SU-DHL-6 (cell line): Measurements from ENCODE around the gene UBAC1.

Experiments used
- EZH2phosphoT487 ChIP-seq: fragments of 200-600 bp; sonication (generic), shearing (Covaris generic); conservative IDR thresholded peaks from 2 replicates; pipeline ENCODE4 v1.6.1; 2018; ENCODE audit warnings: mild to moderate bottlenecking, antibody characterized with exemption, low read length, moderate library complexity, mixed read lengths
- TF ChIP-seq, protein P1 (sequence below): fragments of 200-600 bp; sonication (generic); IDR thresholded peaks from one replicate; pipeline ENCODE4 v1.5.1; 2017; ENCODE audit warnings: antibody characterized with exemption, mild to moderate bottlenecking, low read length, moderate library complexity; ENCODE audit not compliant: insufficient read depth, poor library complexity, severe bottlenecking

DNA sequence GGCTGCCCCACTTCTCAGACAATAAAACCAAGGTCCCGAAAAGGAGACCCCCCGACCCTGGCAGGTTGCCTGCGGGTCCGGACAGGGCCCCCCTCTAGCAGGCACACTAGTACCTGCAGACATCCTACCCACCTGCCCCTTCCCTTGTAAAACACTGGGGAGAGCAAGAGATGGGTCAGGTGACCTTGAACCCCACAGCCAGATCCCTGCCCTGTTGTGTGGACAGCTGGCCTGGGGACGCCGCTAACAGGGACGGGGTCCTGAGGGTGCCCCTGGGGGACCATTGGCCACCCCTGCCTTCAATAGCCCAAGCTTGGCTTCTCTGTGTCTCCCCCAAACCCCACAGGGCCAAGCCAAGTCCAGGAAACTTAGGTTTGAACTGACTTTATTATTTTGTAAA, 45.0 kb upstream of the UBAC1 start:
- TF ChIP-seq, protein P1, sequence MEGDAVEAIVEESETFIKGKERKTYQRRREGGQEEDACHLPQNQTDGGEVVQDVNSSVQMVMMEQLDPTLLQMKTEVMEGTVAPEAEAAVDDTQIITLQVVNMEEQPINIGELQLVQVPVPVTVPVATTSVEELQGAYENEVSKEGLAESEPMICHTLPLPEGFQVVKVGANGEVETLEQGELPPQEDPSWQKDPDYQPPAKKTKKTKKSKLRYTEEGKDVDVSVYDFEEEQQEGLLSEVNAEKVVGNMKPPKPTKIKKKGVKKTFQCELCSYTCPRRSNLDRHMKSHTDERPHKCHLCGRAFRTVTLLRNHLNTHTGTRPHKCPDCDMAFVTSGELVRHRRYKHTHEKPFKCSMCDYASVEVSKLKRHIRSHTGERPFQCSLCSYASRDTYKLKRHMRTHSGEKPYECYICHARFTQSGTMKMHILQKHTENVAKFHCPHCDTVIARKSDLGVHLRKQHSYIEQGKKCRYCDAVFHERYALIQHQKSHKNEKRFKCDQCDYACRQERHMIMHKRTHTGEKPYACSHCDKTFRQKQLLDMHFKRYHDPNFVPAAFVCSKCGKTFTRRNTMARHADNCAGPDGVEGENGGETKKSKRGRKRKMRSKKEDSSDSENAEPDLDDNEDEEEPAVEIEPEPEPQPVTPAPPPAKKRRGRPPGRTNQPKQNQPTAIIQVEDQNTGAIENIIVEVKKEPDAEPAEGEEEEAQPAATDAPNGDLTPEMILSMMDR: no peak
- TF ChIP-seq EZH2phosphoT487: no peak
